Measurements from ENCODE around the gene CRACR2B. TPM values are rescaled to one million over a fixed set of nuclear protein-coding genes. Genes with fewer than 3 reads are reported as not detected.

Gene CRACR2B
- total RNA-seq, 2 experiments from 2014 or later, result 12.7 to 13.7 TPM

DNA sequence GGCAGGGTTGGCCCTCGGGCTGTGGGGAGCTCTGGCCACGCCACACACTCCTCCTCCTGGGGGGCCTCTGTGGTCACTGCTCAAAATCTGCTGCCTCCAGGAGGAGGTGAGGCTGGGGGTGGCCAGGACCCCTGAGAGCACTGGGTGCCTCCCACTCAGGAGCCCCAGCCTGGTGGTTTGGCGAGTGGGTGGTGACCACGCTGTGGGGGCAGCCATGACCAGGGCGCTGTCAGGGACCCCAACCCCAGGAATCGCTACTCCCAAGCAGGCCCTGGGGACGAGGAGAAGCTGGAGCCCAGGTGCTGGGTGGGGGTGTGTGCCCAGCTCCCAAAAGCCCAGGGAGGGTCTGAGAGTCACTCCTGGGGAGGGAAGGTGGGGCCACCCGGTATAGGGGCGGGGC, 45.1 kb downstream of the CRACR2B start:
- no peak for DNase-seq
- no peaks in the 10 kb centered on the region for H3K27me3 Mint-ChIP-seq
- H3K36me3 Mint-ChIP-seq (ENCODE audit: low read depth), result no peaks in the 10 kb centered on the region
- H3K27ac Mint-ChIP-seq, result no peak overlapping the region
- ChIA-PET POLR2A (no interaction called here), CTCF (no interaction called here)
- no peaks in the 10 kb centered on the region for H3K4me1 Mint-ChIP-seq
- H3K9me3 Mint-ChIP-seq, result no peaks in the 10 kb centered on the region
- H3K4me3 Mint-ChIP-seq, result no peak overlapping the region

- DNase-seq, result no peak
- ChIA-PET CTCF (interaction anchor here (0.6 kb wide), 1 partner anchor 22 kb away, joined by 4 read pairs; no protein-coding TSS in a partner anchor), POLR2A (no interaction called here)
- Mint-ChIP-seq H3K4me3 (no peak overlapping the region), H3K27ac (no peak overlapping the region), H3K36me3 (ENCODE audit: low read depth) (no peaks in the 10 kb centered on the region), H3K4me1 (no peaks in the 10 kb centered on the region), H3K9me3 (no peaks in the 10 kb centered on the region), H3K27me3 (no peaks in the 10 kb centered on the region)
Measured at GRCh38 chr11:873706-874105, 46.0 kb downstream of the CRACR2B start.

GRCh38 chr11:875203-875602, 47.5 kb downstream of the CRACR2B start:
- ChIA-PET POLR2A (no interaction called here), CTCF (no interaction called here)
- H3K36me3 Mint-ChIP-seq (ENCODE audit: low read depth), result no peaks in the 10 kb centered on the region
- H3K27me3 Mint-ChIP-seq, result no peaks in the 10 kb centered on the region
- H3K9me3 Mint-ChIP-seq, result no peaks in the 10 kb centered on the region
- H3K4me3 Mint-ChIP-seq, result no peak overlapping the region
- DNase-seq, result no peak
- H3K4me1 Mint-ChIP-seq, result no peaks in the 10 kb centered on the region
- H3K27ac Mint-ChIP-seq, result no peak overlapping the region

- Mint-ChIP-seq H3K27ac (no peak overlapping the region), H3K4me1 (no peaks in the 10 kb centered on the region), H3K27me3 (no peaks in the 10 kb centered on the region), H3K9me3 (no peaks in the 10 kb centered on the region), H3K4me3 (no peak overlapping the region), H3K36me3 (ENCODE audit: low read depth) (no peaks in the 10 kb centered on the region)
- no peak for DNase-seq
- ChIA-PET CTCF (no interaction called here), POLR2A (no interaction called here)
Measured at GRCh38 chr11:875769-876301, 48.1 kb downstream of the CRACR2B start.

DNA sequence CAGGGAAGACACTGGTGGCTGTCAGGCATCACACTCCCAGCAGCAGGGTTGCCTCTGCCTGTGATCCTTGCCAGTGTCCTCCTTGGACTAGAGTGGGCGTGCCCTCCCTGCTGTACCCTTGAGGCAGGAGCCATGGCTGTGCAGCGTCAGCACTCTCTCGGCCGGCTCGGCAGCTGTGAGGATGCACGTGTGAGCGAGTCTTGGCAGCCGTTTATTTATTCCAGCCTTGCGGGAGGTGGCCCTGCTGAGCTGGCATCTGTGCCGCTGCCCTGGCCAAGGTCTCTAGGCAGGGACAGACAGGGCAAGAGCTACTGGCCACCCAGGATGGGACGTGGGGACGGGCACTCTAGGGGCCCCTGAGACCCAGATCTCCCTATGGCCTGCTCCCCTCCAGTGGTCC, 48.8 kb downstream of the CRACR2B start:
- Mint-ChIP-seq H3K4me3 (no peak overlapping the region), H3K4me1 (no peaks in the 10 kb centered on the region), H3K9me3 (no peaks in the 10 kb centered on the region), H3K27me3 (no peaks in the 10 kb centered on the region), H3K27ac (no peak overlapping the region), H3K36me3 (ENCODE audit: low read depth) (no peaks in the 10 kb centered on the region)
- ChIA-PET CTCF (no interaction called here), POLR2A (no interaction called here)
- no peak for DNase-seq

DNA sequence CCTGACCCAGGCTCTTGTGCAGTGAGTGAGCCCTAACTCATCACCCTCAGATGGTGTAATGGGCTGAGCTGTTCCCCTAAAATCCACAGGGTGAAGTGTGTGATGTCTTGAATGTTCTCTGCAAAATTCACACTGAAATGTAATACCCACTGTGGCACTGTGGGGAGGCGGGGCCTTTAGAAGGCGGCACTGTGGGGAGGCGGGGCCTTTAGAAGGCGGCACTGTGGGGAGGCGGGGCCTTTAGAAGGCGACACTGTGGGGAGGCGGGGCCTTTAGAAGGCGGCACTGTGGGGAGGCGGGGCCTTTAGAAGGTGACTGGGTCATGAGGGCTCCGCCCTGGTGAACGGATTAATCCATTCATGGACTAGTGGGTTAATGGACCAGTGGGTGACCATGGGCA, 49.8 kb downstream of the CRACR2B start:
- Mint-ChIP-seq H3K4me3 (no peak overlapping the region), H3K9me3 (no peaks in the 10 kb centered on the region), H3K27me3 (no peaks in the 10 kb centered on the region), H3K36me3 (ENCODE audit: low read depth) (no peaks in the 10 kb centered on the region), H3K27ac (no peak overlapping the region), H3K4me1 (no peaks in the 10 kb centered on the region)
- ChIA-PET POLR2A (no interaction called here), CTCF (no interaction called here)
- DNase-seq, result peak; percentile 34

- ChIA-PET POLR2A (no interaction called here), CTCF (no interaction called here)
- no peaks in the 10 kb centered on the region for H3K36me3 Mint-ChIP-seq (ENCODE audit: low read depth)
- H3K9me3 Mint-ChIP-seq, result no peaks in the 10 kb centered on the region
- no peak overlapping the region for H3K4me3 Mint-ChIP-seq
- H3K27me3 Mint-ChIP-seq, result no peaks in the 10 kb centered on the region
- no peak overlapping the region for H3K27ac Mint-ChIP-seq
- H3K4me1 Mint-ChIP-seq, result no peaks in the 10 kb centered on the region
- no peak for DNase-seq
Measured at GRCh38 chr11:880447-880846, 52.7 kb downstream of the CRACR2B start.

Other genes starting within 250 kb of the CRACR2B start
- gene IRF7, start 212.0 kb upstream of the CRACR2B start, total RNA-seq, result 100 to 1,000 TPM; 220 to 221 TPM
- gene CDHR5, start 203.0 kb upstream of the CRACR2B start, total RNA-seq, result not detected
- not detected for gene SCT, start 200.7 kb upstream of the CRACR2B start, total RNA-seq
- gene DRD4, start 190.7 kb upstream of the CRACR2B start, total RNA-seq, result under 1 TPM; 0.18 to 0.20 TPM
- 10 to 100 TPM; 33.0 to 34.2 TPM for gene DEAF1, start 132.7 kb upstream of the CRACR2B start, total RNA-seq
- 10 to 100 TPM; 22.6 to 25.3 TPM for gene TMEM80, start 132.1 kb upstream of the CRACR2B start, total RNA-seq
- gene EPS8L2, start 121.7 kb upstream of the CRACR2B start, total RNA-seq, result 10 to 100 TPM; 16.2 to 19.4 TPM
- gene TALDO1, start 80.5 kb upstream of the CRACR2B start, total RNA-seq, result 100 to 1,000 TPM; 215 to 224 TPM
- 10 to 100 TPM; 48.6 to 52.9 TPM for gene GATD1, start 50.4 kb upstream of the CRACR2B start, total RNA-seq
- gene CEND1, start 37.8 kb upstream of the CRACR2B start, total RNA-seq, result 1 to 10 TPM; 1.2 to 1.6 TPM
- 10 to 100 TPM; 35.7 to 38.3 TPM for gene SLC25A22, start 29.6 kb upstream of the CRACR2B start, total RNA-seq
- gene PIDD1, start 22.7 kb upstream of the CRACR2B start, total RNA-seq, result 10 to 100 TPM; 45.1 to 48.5 TPM
- 1,000 to 10,000 TPM; 2,077 to 2,079 TPM for gene RPLP2, start 18.0 kb upstream of the CRACR2B start, total RNA-seq
- 10 to 100 TPM; 66.8 to 70.9 TPM for gene PNPLA2, start 9.0 kb upstream of the CRACR2B start, total RNA-seq
- gene CD151, start 5.0 kb downstream of the CRACR2B start, total RNA-seq, result 10 to 100 TPM; 28.0 to 28.6 TPM
- 10 to 100 TPM; 59.3 to 61.5 TPM for gene POLR2L, start 14.6 kb downstream of the CRACR2B start, total RNA-seq
- gene TSPAN4, start 14.9 kb downstream of the CRACR2B start, total RNA-seq, result 1 to 10 TPM; 4.4 to 4.5 TPM
- 10 to 100 TPM; 38.2 to 39.2 TPM for gene CHID1, start 82.9 kb downstream of the CRACR2B start, total RNA-seq
- 10 to 100 TPM; 50.5 to 51.1 TPM for gene AP2A2, start 98.0 kb downstream of the CRACR2B start, total RNA-seq
- gene MUC6, start 208.8 kb downstream of the CRACR2B start, total RNA-seq, result not detected
- not detected for gene MUC2, start 247.0 kb downstream of the CRACR2B start, total RNA-seq